Stomach (tissue), 4 donors: ENCODE data around the gene IGSF3.

Experiments used
- CTCF ChIP-seq, 7 experiments: fragments of 450-650 bp in 4 of 7; fragments of 200-600 bp in 3 of 7; sonication (generic) in 3 of 7; IDR thresholded peaks; one replicate each; pipeline ENCODE4 v1.5.1; 2016 to 2019; ENCODE audit warnings: antibody characterized with exemption in 7 of 7, control low read depth in 2 of 7, mild to moderate bottlenecking in 1 of 7
- EP300 ChIP-seq: sonication (generic); formaldehyde crosslinking; IDR thresholded peaks from one replicate; pipeline ENCODE4 v1.6.1; 2017; ENCODE audit warnings: antibody characterized with exemption
- POLR2A ChIP-seq, 4 donors: fragments of 450-650 bp; IDR thresholded peaks; one replicate each; pipeline ENCODE4 v1.6.1; 2016; ENCODE audit warnings: antibody characterized with exemption in 4 of 4, control low read depth in 2 of 4, mild to moderate bottlenecking in 1 of 4, moderate library complexity in 1 of 4
- POLR2AphosphoS5 ChIP-seq, 3 donors: sonication (generic); formaldehyde crosslinking; IDR thresholded peaks; one replicate each; pipeline ENCODE4 v1.6.1; 2016; ENCODE audit warnings: antibody characterized with exemption in 3 of 3

- no peak for TF ChIP-seq CTCF (IDR thresholded peaks at IDR 0.05)
- no peak for TF ChIP-seq POLR2AphosphoS5 (IDR thresholded peaks at IDR 0.05)
- TF ChIP-seq POLR2A (IDR thresholded peaks at IDR 0.05): no peak
- no peak for TF ChIP-seq EP300
Observed at GRCh38 chr1:116586741-116587143, 80.8 kb downstream of the IGSF3 start.
